Fibroblast of the aortic adventitia (primary cell): ENCODE results near the gene ZNF462. TPM values are rescaled to one million over a fixed set of nuclear protein-coding genes. Genes with fewer than 3 reads are reported as not detected.

Source experiments
- DNase-seq: peaks from one replicate; pipeline ENCODE4 v3.0.0-alpha.2; 2010; ENCODE audit warnings: low read depth
- H3K4me3 ChIP-seq: 2 replicates; pipeline ENCODE4 v1.5.1; 2011; ENCODE audit warnings: low read depth, mild to moderate bottlenecking, control low read depth, low read length, moderate library complexity
- CTCF ChIP-seq: IDR thresholded peaks from 2 replicates; pipeline ENCODE4 v1.5.1; 2011; ENCODE audit warnings: mild to moderate bottlenecking, low read length, control low read depth, inconsistent platforms; ENCODE audit not compliant: insufficient read depth
- total RNA-seq: library from RNA; depleted of rRNA; stranded (reverse); fragments of >200 nt; gene quantifications from 2 replicates; pipeline ENCODE4 v1.2.3, GENCODE V29; 2012; ENCODE audit warnings: low replicate concordance

ZNF462 gene
- total RNA-seq, 1 donor: 9.1 TPM

GRCh38 chr9:106969696-106970095, 106.7 kb downstream of the ZNF462 start:
- no peak for DNase-seq
- H3K4me3 ChIP-seq: no peak overlapping the region
- no peak for TF ChIP-seq CTCF

- DNase-seq: no peak
- TF ChIP-seq CTCF: no peak
- H3K4me3 ChIP-seq: no peak overlapping the region
Measured at GRCh38 chr9:106970219-106970975, 107.4 kb downstream of the ZNF462 start.

DNA sequence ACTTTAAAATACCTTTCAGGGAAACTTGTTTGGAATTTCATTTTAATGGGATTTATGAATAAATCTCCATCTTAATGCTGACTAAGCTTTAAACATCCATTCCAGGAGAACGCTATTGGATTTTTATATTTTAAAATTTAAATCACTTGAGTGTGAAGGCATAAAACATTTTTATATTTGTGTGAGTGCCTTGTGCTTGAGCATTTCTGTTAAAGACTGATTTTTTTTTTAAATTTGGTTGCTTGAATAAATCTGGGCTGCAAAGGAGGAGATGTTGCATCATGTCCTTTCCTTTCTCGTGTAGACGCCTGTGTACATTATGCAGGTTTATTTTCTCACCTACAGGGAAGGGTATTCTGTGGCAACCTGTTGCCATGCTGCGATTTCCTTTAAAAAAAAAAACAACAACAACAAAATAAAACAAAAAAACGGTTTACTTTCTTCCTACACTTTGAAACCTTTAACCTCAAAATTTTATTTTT, 108.1 kb downstream of the ZNF462 start:
- no peak for TF ChIP-seq CTCF
- H3K4me3 ChIP-seq: no peak overlapping the region
- DNase-seq: no peak

DNA sequence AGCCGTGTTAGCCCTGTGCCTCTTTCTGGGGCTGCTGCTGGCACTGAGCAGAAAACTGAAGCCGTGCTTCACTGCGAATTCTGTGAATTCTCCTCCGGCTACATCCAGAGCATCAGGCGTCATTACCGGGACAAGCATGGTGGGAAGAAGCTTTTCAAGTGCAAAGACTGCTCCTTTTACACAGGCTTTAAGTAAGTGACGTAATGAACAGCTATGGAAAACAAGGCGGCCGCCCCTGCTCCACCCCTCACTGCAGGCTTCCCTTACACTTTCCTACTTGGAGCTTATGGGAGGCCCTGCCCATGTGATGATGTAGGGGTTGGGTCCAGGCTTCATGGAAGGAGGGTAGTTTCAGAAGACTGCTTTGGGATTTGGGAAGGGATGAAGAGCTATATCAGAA, 109.1 kb downstream of the ZNF462 start:
- no peak for TF ChIP-seq CTCF
- no peak overlapping the region for H3K4me3 ChIP-seq
- DNase-seq: no peak

GRCh38 chr9:106974341-106974740, 111.4 kb downstream of the ZNF462 start:
- no peak overlapping the region for H3K4me3 ChIP-seq
- TF ChIP-seq CTCF: no peak
- DNase-seq: no peak

DNA sequence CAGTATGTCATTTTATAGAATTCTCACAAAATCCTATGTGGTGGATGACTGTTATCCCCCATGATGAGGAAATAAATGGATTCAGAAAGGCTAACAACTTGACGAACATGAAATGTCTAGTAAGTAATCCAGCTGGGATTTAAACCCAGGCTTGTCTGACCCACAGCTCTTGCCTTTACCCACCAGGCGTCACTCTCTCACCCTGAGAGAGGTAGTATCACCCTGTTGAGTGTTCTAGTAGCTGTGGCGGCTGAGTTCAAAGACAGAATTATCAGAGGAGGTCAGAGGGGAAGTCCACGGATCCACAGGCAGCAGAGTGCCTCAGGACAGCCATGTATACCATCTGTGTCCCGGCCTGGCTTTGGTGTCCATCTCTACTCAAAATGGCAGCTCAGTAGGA, 113.8 kb downstream of the ZNF462 start:
- DNase-seq: no peak
- H3K4me3 ChIP-seq: no peak overlapping the region
- TF ChIP-seq CTCF: no peak

DNA sequence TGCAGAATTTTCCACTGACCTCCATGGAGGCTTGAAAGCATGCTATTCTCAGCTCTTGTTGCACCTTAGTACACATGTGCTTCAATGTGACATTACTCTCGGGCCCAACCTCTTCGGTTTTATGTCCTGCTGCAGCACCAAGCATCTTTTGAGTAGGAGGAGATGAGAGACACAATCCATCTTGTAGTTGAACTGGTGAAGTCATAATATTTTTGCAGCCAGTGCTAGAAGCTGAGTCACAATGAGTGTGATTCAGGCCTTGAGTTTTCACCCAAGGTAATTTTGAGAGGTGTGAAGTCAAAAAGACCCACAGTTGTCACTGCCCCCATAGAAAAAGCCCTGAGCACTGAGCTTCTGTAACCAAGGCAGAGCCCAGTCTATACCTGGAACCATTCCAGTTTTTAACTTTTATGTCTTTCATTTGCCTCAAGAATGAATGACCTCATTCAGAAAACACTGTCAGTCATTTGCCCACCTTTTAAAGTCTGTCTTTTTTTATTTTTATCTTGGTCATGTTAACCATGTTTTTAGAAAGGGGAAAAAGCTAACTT, 117.7 kb downstream of the ZNF462 start:
- TF ChIP-seq CTCF: no peak
- no peak overlapping the region for H3K4me3 ChIP-seq
- DNase-seq: no peak
